Measurements from ENCODE around the gene FXYD2.

Gene FXYD2

DNA sequence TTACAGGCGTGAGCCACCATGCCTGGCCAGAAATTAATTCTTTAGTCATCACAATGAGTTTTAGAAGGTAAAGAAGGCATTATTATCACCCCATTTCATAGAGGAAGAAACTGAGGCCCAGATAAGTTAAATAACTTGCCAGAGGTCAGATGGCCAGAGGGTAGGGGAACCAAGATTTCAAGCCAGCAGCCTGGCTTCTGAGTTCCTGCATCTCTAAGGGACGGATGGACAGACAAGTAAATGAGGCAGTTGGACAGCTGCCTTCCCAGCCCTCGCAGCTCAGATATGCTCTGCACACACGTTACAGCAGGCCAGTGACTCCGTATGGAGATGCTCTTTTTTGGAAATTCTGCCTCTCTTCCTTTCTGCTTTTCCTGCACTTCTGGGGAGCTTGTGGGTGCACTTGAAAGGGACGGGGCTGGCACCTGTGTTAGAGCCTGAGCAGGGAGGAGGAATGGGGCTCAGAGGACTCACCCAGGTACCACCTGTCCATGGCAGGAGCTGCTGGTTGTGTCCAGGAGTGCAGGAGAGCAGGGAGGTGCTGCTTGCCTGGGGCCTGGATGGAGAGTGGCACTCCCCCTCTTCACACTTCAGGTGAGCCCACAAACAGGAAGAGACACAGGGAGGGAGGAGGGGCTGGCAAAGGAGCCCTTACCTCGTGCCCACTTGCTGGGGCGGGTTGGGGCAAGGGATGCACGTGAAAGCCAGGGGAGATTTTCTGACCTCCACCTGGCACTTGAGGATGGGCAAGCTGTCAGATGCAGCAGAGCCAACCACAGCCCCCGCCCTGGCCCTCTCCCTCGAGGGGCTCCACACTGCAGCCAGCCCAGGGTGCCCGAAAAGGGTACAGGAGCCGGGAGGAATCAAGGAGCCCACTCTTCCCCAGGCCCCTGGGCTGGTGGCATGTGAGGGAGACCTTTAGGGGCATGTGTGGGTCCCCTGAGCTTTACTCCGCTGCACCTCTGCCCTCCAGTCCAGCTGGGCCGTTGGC is 3.3 kb upstream of the FXYD2 start:
- H3K27ac ChIP-seq = no peak overlapping the region
- POLR2A ChIA-PET (ENCODE audit: low non-redundant PET) = no interaction called here
- CTCF ChIA-PET = interaction anchor here (0.8 to 1.5 kb wide), 4 partner anchors 11 to 401 kb away, joined by 3 to 4 read pairs (median 3); no protein-coding TSS in a partner anchor
- no peak for DNase-seq (ENCODE audit: low spot score)
- TF ChIP-seq, protein P1, sequence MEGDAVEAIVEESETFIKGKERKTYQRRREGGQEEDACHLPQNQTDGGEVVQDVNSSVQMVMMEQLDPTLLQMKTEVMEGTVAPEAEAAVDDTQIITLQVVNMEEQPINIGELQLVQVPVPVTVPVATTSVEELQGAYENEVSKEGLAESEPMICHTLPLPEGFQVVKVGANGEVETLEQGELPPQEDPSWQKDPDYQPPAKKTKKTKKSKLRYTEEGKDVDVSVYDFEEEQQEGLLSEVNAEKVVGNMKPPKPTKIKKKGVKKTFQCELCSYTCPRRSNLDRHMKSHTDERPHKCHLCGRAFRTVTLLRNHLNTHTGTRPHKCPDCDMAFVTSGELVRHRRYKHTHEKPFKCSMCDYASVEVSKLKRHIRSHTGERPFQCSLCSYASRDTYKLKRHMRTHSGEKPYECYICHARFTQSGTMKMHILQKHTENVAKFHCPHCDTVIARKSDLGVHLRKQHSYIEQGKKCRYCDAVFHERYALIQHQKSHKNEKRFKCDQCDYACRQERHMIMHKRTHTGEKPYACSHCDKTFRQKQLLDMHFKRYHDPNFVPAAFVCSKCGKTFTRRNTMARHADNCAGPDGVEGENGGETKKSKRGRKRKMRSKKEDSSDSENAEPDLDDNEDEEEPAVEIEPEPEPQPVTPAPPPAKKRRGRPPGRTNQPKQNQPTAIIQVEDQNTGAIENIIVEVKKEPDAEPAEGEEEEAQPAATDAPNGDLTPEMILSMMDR (conservative IDR thresholded peaks at IDR 0.05; ENCODE audit: low read depth) = no peak

DNA sequence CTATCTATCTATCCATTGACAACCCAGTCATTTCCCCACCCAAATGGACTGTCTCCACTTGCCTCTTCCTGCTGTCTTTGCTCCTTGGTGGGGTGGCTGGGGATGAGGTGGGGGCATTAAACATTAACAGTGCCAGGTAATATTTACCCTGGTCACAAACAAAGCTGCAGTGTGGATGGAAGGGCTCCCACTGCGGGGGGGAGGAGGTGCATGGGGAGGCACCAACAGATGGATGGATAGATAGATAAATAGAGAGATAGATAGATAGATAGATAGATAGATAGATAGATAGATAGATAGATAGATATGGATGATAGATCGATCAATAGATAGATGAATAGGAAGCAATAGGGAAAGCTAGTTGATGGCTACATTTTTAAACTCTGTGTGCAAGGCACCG is 2.3 kb upstream of the FXYD2 start:
- no peak for DNase-seq (ENCODE audit: low spot score)

DNA sequence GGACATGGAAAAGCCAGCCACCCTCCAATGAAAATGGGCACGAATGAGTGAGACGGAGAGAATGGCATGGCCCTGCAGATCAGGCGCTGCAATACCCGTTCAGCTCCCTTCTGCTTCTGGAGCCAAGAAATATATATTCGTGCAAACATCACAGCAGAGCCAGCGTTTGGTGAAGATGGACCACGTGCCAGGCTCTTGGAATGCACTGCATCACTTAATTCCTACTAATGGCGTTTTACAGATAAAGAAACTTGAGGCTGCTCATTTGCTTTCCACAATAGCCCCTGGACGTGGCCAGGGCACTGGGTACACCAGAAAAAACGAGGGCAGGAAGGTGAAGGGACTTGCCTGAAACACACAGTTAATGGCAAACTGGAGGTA is 1.6 kb upstream of the FXYD2 start:
- no peak for DNase-seq (ENCODE audit: low spot score)
- ChIA-PET POLR2A (ENCODE audit: low non-redundant PET) (no interaction called here), CTCF (interaction anchor here (0.6 kb wide), 2 partner anchors 227 to 454 kb away, joined by 4 to 5 read pairs; no protein-coding TSS in a partner anchor)
- H3K27ac ChIP-seq = no peak overlapping the region
- TF ChIP-seq, protein P1 (conservative IDR thresholded peaks at IDR 0.05; ENCODE audit: low read depth) = no peak

More for the DNA sequence above, 2.3 kb upstream of the FXYD2 start:
- no peak overlapping the region for H3K27ac ChIP-seq
- ChIA-PET CTCF (interaction anchor here (0.6 to 1.5 kb wide), 3 partner anchors 10 to 400 kb away, joined by 3 to 4 read pairs (median 3); no protein-coding TSS in a partner anchor), POLR2A (ENCODE audit: low non-redundant PET) (no interaction called here)
- TF ChIP-seq, protein P1 (conservative IDR thresholded peaks at IDR 0.05; ENCODE audit: low read depth) = no peak

DNA sequence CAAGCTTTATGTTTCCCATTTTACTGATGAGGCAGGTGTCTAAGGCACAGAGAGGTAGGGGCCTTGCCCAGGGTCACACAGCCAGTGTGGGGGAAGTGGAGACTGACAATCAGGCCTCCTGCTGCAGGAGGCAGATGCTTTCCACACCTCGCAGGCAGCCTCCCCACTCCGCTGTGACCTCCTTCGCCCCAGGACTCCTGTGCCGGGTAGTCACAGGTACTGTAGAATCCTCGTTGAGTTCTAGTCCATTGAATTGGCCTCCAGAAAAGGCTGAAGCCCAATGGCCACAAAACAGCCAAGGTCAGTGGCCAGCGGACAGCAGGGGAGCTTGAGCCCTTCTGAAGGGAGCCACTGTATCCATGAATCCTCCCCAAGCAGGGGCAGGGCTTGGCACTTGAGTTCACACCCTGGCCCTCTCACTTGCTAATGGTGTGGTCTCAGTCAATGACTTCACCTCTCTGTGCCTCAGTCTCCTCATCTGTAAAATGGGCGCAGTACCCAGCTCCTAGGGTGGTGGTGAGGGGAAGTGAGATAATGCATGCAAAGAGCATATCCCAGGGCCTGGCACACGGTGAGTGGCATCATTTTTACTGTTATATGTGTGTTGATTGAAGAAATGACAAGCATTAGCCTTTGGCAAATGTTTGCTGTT is 1.1 kb upstream of the FXYD2 start:
- no peak overlapping the region for H3K27ac ChIP-seq
- TF ChIP-seq, protein P1 (conservative IDR thresholded peaks at IDR 0.05; ENCODE audit: low read depth) = no peak
- POLR2A ChIA-PET (ENCODE audit: low non-redundant PET) = no interaction called here
- no peak for DNase-seq (ENCODE audit: low spot score)
- CTCF ChIA-PET = interaction anchor here (0.6 kb wide), 1 partner anchor 454 kb away, joined by 5 read pairs; no protein-coding TSS in a partner anchor

DNA sequence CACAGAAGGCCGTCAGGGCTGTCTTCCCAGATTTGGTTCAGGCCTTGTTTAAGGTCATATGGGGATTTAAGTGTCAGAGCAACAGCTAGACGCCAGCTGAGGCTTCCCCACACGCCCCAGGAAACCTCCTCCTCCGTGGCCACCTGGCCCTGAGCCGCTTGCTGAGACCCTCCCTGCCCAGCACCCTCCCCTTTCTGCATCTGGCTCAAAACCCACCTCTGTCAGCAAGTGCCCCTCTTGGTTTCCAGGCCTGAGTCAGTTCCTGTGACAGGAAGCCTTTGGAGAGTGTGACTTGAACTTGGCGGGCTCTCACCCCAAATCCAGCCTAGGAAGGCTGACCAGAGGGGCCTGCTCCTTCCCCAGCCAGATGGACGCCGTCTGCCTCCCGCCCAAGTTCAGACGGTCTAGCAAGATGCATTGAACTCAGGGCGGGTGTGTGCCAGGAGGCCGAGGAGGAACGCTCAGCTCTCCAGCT is 561 bp downstream of the FXYD2 start:
- POLR2A ChIA-PET (ENCODE audit: low non-redundant PET) = no interaction called here
- DNase-seq (ENCODE audit: low spot score) = no peak
- TF ChIP-seq, protein P1 (conservative IDR thresholded peaks at IDR 0.05; ENCODE audit: low read depth) = no peak
- no peak overlapping the region for H3K27ac ChIP-seq
- CTCF ChIA-PET = interaction anchor here (0.6 to 4.1 kb wide), 3 partner anchors 21 to 229 kb away, joined by 4 to 20 read pairs (median 7); no protein-coding TSS in a partner anchor

DNA sequence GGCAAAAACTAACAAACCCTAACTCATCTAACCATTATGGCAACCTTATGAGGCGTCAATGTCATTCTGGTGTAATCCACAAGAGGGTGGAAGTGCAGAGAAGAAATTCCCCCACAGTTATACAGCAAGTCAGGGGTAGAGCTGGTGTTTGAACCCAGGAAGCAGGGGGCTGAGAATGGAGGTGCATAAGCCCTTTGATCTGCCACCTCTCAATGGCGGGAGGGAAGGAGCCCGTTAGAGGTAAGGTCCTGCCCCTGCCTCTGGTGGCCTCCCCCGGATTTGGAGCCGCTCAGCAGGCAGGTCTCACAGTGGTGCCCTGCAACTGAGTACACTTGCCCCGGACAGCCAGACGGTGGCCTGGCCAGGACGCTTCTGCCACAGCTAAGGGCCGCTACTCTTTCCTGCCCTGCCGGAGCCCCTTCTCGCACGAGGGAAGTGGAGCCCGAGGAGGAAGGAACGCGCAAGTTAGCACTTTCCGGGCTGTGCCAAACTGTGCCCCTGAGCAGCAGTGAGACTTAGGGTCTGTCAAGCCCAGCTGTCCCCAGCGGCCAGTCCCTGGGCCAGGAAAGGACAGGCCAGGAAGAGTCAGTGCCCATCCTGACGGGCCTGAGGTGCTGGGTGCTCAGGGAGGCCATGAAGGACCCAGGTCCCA is 1.1 kb downstream of the FXYD2 start:
- ChIA-PET CTCF (interaction anchor here (0.7 to 4.1 kb wide), 2 partner anchors 124 to 230 kb away, joined by 7 to 20 read pairs; no protein-coding TSS in a partner anchor), POLR2A (ENCODE audit: low non-redundant PET) (no interaction called here)
- H3K27ac ChIP-seq = no peak overlapping the region
- no peak for DNase-seq (ENCODE audit: low spot score)
- TF ChIP-seq, protein P1 (conservative IDR thresholded peaks at IDR 0.05; ENCODE audit: low read depth) = no peak

Measured in RWPE1 (cell line).